GF-D8 (cell line): ENCODE results near the gene UNC13A.

Experiments used
- DNase-seq: peaks from one replicate; lab custom pipeline; 2025; lab: John Stamatoyannopoulos, UW

Gene UNC13A

GRCh38 chr19:17669419-17669818, 18.7 kb downstream of the UNC13A start:
- DNase-seq: no peak

GRCh38 chr19:17665058-17665457, 23.1 kb downstream of the UNC13A start:
- no peak for DNase-seq

GRCh38 chr19:17659996-17660395, 28.2 kb downstream of the UNC13A start:
- DNase-seq: no peak

- no peak for DNase-seq
Measured at GRCh38 chr19:17658666-17659065, 29.5 kb downstream of the UNC13A start.

GRCh38 chr19:17658240-17658639, 29.9 kb downstream of the UNC13A start:
- DNase-seq: no peak

GRCh38 chr19:17656970-17657369, 31.2 kb downstream of the UNC13A start:
- DNase-seq: no peak

GRCh38 chr19:17655751-17656472, 32.2 kb downstream of the UNC13A start:
- DNase-seq: no peak

- DNase-seq: no peak
Measured at GRCh38 chr19:17654993-17655392, 33.2 kb downstream of the UNC13A start.

GRCh38 chr19:17652627-17653026, 35.5 kb downstream of the UNC13A start:
- no peak for DNase-seq

- DNase-seq: no peak
Measured at GRCh38 chr19:17648786-17649185, 39.4 kb downstream of the UNC13A start.

- DNase-seq: no peak
Measured at GRCh38 chr19:17648097-17648660, 40.0 kb downstream of the UNC13A start.

- no peak for DNase-seq
Measured at GRCh38 chr19:17647071-17648020, 40.8 kb downstream of the UNC13A start.

GRCh38 chr19:17646441-17646840, 41.7 kb downstream of the UNC13A start:
- DNase-seq: no peak

GRCh38 chr19:17645339-17645963, 42.7 kb downstream of the UNC13A start:
- DNase-seq: no peak

- no peak for DNase-seq
Measured at GRCh38 chr19:17642656-17643055, 45.5 kb downstream of the UNC13A start.

GRCh38 chr19:17641846-17642245, 46.3 kb downstream of the UNC13A start:
- DNase-seq: no peak

- DNase-seq: no peak
Measured at GRCh38 chr19:17641181-17641580, 47.0 kb downstream of the UNC13A start.

GRCh38 chr19:17633700-17634099, 54.5 kb downstream of the UNC13A start:
- no peak for DNase-seq

GRCh38 chr19:17632577-17632976, 55.6 kb downstream of the UNC13A start:
- DNase-seq: no peak

- no peak for DNase-seq
Measured at GRCh38 chr19:17629760-17630159, 58.4 kb downstream of the UNC13A start.

GRCh38 chr19:17627921-17628320, 60.2 kb downstream of the UNC13A start:
- DNase-seq: no peak

- no peak for DNase-seq
Measured at GRCh38 chr19:17627161-17627560, 61.0 kb downstream of the UNC13A start.
